HG02798 (cell line): ENCODE measurements around the gene SIN3A.
"Not testable (repeated sequence)": the region's sequence is repeated elsewhere in the genome, so short reads cannot be mapped to it uniquely, and the experiment has no call there.

Experiments
- ATAC-seq: cut with Tn5 transposase; IDR thresholded peaks from one replicate; pipeline ENCODE4 v1.9.1; 2021; ENCODE audit warnings: mild to moderate bottlenecking; ENCODE audit not compliant: unreplicated experiment, poor library complexity

SIN3A gene

GRCh38 chr15:75339531-75340240 is 111.8 kb downstream of the SIN3A start:
- ATAC-seq: no peak

- ATAC-seq: no peak
These were observed 112.7 kb downstream of the SIN3A start for GRCh38 chr15:75338661-75339240.

- peak; percentile 71 for ATAC-seq
These were observed 115.7 kb downstream of the SIN3A start, which contains the start of gene COMMD4 for GRCh38 chr15:75335705-75336355. Gene COMMD4 (plus strand): TSS chr15:75336063. CDS start chr15:75336090, 27 bp downstream.

- no peak for ATAC-seq
These were observed 116.2 kb downstream of the SIN3A start for GRCh38 chr15:75335313-75335704.

- ATAC-seq: peak; percentile 58
These were observed 117.7 kb downstream of the SIN3A start for GRCh38 chr15:75333654-75334419.

GRCh38 chr15:75332093-75332492 is 119.4 kb downstream of the SIN3A start:
- ATAC-seq: not testable (repeated sequence)

GRCh38 chr15:75329571-75329970 is 121.9 kb downstream of the SIN3A start:
- ATAC-seq: no peak

- ATAC-seq: no peak
These were observed 122.8 kb downstream of the SIN3A start for GRCh38 chr15:75328493-75329314.

GRCh38 chr15:75327491-75327890 is 124.0 kb downstream of the SIN3A start:
- no peak for ATAC-seq

- no peak for ATAC-seq
These were observed 124.5 kb downstream of the SIN3A start for GRCh38 chr15:75327005-75327404.

- no peak for ATAC-seq
These were observed 125.6 kb downstream of the SIN3A start for GRCh38 chr15:75325922-75326321.

GRCh38 chr15:75321711-75322110 is 129.8 kb downstream of the SIN3A start:
- no peak for ATAC-seq
